Endothelial cell (in vitro differentiated cells): Measurements from ENCODE around the gene DCBLD1. TPM values are rescaled to one million over a fixed set of nuclear protein-coding genes. Genes with fewer than 3 reads are reported as not detected.
A peak's percentile ranks its signal among the peaks of the same experiment; 100 is the strongest.

Experiments used
- DNase-seq: peaks from one replicate; pipeline ENCODE4 v3.0.0; 2021; ENCODE audit warnings: low spot score
- H3K27ac Mint-ChIP-seq: one replicate; pipeline ENCODE4 v1.8.0; 2021; ENCODE audit warnings: mixed read lengths, inconsistent platforms; ENCODE audit not compliant: unreplicated experiment
- H3K27me3 Mint-ChIP-seq: one replicate; pipeline ENCODE4 v1.8.0; 2021; ENCODE audit warnings: mild to moderate bottlenecking, moderate library complexity, mixed read lengths, inconsistent platforms; ENCODE audit not compliant: unreplicated experiment
- H3K36me3 Mint-ChIP-seq: one replicate; pipeline ENCODE4 v1.8.0; 2021; ENCODE audit warnings: mild to moderate bottlenecking, low read depth, mixed read lengths, inconsistent platforms; ENCODE audit not compliant: unreplicated experiment
- H3K4me1 Mint-ChIP-seq: one replicate; pipeline ENCODE4 v1.8.0; 2021; ENCODE audit warnings: mild to moderate bottlenecking, mixed read lengths, inconsistent platforms; ENCODE audit not compliant: unreplicated experiment
- H3K4me3 Mint-ChIP-seq: one replicate; pipeline ENCODE4 v1.8.0; 2021; ENCODE audit warnings: mild to moderate bottlenecking, mixed read lengths, inconsistent platforms; ENCODE audit not compliant: unreplicated experiment
- H3K9me3 Mint-ChIP-seq: one replicate; pipeline ENCODE4 v1.8.0; 2021; ENCODE audit warnings: mixed read lengths, inconsistent platforms; ENCODE audit not compliant: unreplicated experiment
- CTCF ChIP-seq: fragments of 200-600 bp; sonication (generic); IDR thresholded peaks from one replicate; pipeline ENCODE4 v1.5.0; 2021; ENCODE audit warnings: antibody characterized with exemption; ENCODE audit not compliant: unreplicated experiment
- total RNA-seq: library from RNA; stranded (reverse); fragmentation: NEBNext Ultra II Directional; extraction: Animal tissue kit (Norgen Biotek cat#: 25700); gene quantifications from one replicate; pipeline ENCODE4 v1.2.1, GENCODE V29; 2021; ENCODE audit not compliant: unreplicated experiment

DCBLD1 gene
- total RNA-seq, 1 donor from 2014 or later: 203 TPM

GRCh38 chr6:117494283-117494682 is 11.8 kb downstream of the DCBLD1 start:
- Mint-ChIP-seq H3K9me3 (no peaks in the 10 kb centered on the region), H3K27me3 (peaks cover 5% of the 10 kb centered on the region), H3K4me3 (no peak overlapping the region), H3K4me1 (peaks cover 67% of the 10 kb centered on the region), H3K27ac (peak overlapping the region; percentile 97), H3K36me3 (peaks cover 7% of the 10 kb centered on the region)
- TF ChIP-seq CTCF: no peak
- no peak for DNase-seq

DNA sequence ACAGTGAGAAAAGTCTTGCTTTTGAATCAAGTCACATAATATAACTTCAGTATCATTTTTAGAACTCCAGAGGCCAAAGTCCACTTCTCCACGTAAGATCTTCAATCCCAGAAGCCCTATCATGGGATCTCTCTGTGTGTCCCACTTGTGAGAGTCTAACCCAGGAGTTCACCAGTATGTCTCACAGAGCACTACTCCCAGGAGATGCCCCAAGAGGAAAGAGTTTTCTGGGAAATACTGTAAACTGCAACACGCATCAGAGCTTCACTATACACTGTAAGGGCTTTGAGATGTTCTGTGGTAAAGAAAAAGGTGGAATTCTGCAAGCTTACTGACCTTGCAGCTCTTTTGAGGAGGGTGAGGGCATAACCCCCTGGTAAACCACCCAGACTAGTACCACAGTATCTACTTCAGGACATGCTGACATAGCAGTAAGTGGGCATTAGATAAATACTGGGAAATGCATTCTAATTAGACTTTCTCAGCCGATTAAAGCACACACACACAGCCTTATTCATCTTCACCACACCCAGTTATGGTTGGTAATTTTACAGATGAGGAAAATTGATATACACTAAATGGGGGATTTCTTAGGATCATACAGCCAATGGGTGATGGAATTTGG is 12.3 kb downstream of the DCBLD1 start:
- Mint-ChIP-seq H3K4me1 (peaks cover 72% of the 10 kb centered on the region), H3K36me3 (peaks cover 5% of the 10 kb centered on the region)

DNA sequence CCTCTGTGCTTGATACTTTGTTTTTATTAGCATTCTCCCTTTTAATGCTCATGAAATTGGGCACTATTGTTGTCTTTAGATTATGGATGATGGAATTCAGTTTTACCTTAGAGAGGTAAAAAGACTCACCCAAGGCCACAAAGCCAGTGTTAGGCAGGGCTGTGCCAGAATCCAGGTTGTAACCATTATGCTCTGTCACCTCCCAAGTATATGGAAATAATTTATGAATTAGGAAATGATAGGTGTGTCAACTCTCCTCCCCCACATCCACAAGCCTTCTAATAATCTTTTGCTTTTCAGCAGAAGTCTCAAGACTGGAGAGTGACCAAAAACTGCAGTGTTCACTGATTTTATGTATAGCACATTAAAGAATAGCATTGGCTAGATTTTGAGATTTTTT is 13.0 kb downstream of the DCBLD1 start:
- DNase-seq: no peak
- no peak for TF ChIP-seq CTCF
- Mint-ChIP-seq H3K27me3 (peaks cover 8% of the 10 kb centered on the region), H3K9me3 (no peaks in the 10 kb centered on the region), H3K4me1 (peaks cover 78% of the 10 kb centered on the region), H3K4me3 (no peak overlapping the region), H3K27ac (peak overlapping the region; percentile 88), H3K36me3 (peaks cover 7% of the 10 kb centered on the region)

More for the DNA sequence above, 12.3 kb downstream of the DCBLD1 start:
- H3K27ac Mint-ChIP-seq: peak overlapping the region; percentile 97
- no peak for DNase-seq
- H3K9me3 Mint-ChIP-seq: no peaks in the 10 kb centered on the region
- H3K4me3 Mint-ChIP-seq: no peak overlapping the region
- TF ChIP-seq CTCF: no peak
- H3K27me3 Mint-ChIP-seq: peaks cover 5% of the 10 kb centered on the region

- Mint-ChIP-seq H3K27ac (peak overlapping the region; percentile 88), H3K27me3 (peaks cover 8% of the 10 kb centered on the region), H3K9me3 (no peaks in the 10 kb centered on the region), H3K4me1 (peaks cover 80% of the 10 kb centered on the region), H3K4me3 (no peak overlapping the region), H3K36me3 (peaks cover 7% of the 10 kb centered on the region)
- no peak for DNase-seq
- TF ChIP-seq CTCF: no peak
Measured at GRCh38 chr6:117495869-117496268, 13.4 kb downstream of the DCBLD1 start.

GRCh38 chr6:117496383-117496990 is 14.0 kb downstream of the DCBLD1 start:
- H3K36me3 Mint-ChIP-seq: peaks cover 7% of the 10 kb centered on the region
- H3K27me3 Mint-ChIP-seq: peaks cover 8% of the 10 kb centered on the region
- TF ChIP-seq CTCF: no peak
- no peak overlapping the region for H3K4me3 Mint-ChIP-seq
- H3K9me3 Mint-ChIP-seq: no peaks in the 10 kb centered on the region
- peak overlapping the region; percentile 83 for H3K27ac Mint-ChIP-seq
- peaks cover 83% of the 10 kb centered on the region for H3K4me1 Mint-ChIP-seq
- no peak for DNase-seq
